ENCODE data around the gene CMTM3.
A peak's percentile ranks its signal among the peaks of the same experiment; 100 is the strongest.

The CMTM3 gene

DNA sequence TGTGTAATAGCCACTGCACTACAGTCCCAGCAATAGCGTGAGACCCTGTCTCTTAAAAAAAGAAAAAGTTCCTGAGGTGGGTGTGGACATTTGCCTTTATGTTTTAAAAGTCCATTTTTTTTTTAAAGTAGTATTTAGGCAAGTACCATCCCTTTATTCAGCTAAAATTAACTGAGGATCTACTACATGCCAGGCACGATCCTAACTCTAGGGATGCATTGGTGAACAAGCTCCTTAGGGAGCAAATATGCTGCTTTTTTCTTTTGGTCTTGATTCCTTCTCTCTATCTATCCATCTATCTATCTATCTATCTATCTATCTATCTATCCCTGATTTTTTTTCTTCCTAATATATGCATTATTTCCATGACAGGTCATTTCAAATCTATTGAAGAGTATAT, 44.7 kb downstream of the CMTM3 start:
- in situ Hi-C loops (cut with HindIII; ENCODE audit: low sequenced_read_pairs), result no loop called here
- no peak for DNase-seq (ENCODE audit: low read depth, low spot score)
- no peak overlapping the region for H3K4me3 ChIP-seq (ENCODE audit: low read depth, low read length)
- TF ChIP-seq CTCF (IDR thresholded peaks at IDR 0.05; ENCODE audit: low read depth, low read length), result no peak

GRCh38 chr16:66649636-66650205, 45.2 kb downstream of the CMTM3 start:
- in situ Hi-C loops (cut with HindIII; ENCODE audit: low sequenced_read_pairs), result no loop called here
- TF ChIP-seq CTCF (IDR thresholded peaks at IDR 0.05; ENCODE audit: low read depth, low read length), result no peak

GRCh38 chr16:66650707-66651473, 46.4 kb downstream of the CMTM3 start:
- in situ Hi-C loops (cut with HindIII; ENCODE audit: low sequenced_read_pairs), result no loop called here
- DNase-seq (ENCODE audit: low read depth, low spot score), result peak; percentile 86
- peak overlapping the region; percentile 14 for H3K4me3 ChIP-seq (ENCODE audit: low read depth, low read length)
- TF ChIP-seq CTCF (IDR thresholded peaks at IDR 0.05; ENCODE audit: low read depth, low read length), result peak; percentile 97

More at GRCh38 chr16:66649636-66650205, 45.2 kb downstream of the CMTM3 start:
- no peak for DNase-seq (ENCODE audit: low read depth, low spot score)
- no peak overlapping the region for H3K4me3 ChIP-seq (ENCODE audit: low read depth, low read length)

DNA sequence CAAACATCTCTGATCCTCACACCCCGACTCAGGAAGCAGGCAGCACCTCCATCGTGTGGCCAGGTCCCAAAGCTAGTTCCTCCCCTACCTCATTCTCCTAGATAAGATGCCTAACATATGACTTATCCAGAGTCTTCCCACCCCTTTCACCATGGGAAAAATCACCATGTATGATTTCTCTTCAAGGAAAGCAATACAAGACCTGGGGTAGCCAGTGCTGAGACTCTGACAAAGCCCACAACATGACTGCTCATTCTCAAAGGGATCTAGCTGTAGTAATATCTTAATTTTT, 46.9 kb downstream of the CMTM3 start:
- in situ Hi-C loops (cut with HindIII; ENCODE audit: low sequenced_read_pairs), result no loop called here
- DNase-seq (ENCODE audit: low read depth, low spot score), result no peak
- H3K4me3 ChIP-seq (ENCODE audit: low read depth, low read length), result peak overlapping the region; percentile 14
- no peak for TF ChIP-seq CTCF (IDR thresholded peaks at IDR 0.05; ENCODE audit: low read depth, low read length)

- DNase-seq (ENCODE audit: low read depth, low spot score), result no peak
- in situ Hi-C loops (cut with HindIII; ENCODE audit: low sequenced_read_pairs), result no loop called here
Measured at GRCh38 chr16:66651965-66652364, 47.5 kb downstream of the CMTM3 start.

DNA sequence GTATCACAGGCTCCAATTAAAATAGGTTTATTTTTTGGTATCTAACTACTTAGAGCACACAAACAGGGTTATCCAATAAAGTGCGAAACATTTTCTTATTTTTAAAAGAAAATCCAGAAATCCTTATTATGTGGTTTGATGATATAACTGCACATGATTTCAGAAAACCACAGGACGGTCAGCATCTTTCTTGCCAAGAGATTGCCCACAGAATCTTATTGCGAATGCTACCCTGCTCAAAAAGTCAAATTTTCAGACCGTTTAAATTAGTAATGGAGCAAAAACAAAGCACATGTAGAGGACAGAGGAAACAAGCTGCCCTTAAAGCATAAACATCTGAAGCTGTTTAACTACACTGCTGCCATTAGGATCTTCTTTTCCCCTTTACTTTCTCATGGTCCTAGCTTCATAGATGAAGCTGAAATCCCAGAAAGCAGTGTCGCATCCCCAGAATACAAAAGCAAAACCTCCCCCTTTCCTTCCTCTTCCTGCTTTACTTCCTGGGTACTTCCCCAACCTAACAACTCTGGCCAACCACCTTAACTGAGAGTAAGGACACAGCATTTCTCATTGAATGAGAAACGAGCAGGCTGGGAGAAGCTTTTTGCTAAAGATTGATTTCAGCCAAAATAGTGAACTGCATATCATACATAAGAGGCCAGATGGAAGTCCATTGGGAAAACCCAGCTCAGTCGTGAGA, 48.3 kb downstream of the CMTM3 start:
- in situ Hi-C loops (cut with HindIII; ENCODE audit: low sequenced_read_pairs), result no loop called here
- peak; percentile 37 for DNase-seq (ENCODE audit: low read depth, low spot score)
- no peak overlapping the region for H3K4me3 ChIP-seq (ENCODE audit: low read depth, low read length)
- no peak for TF ChIP-seq CTCF (IDR thresholded peaks at IDR 0.05; ENCODE audit: low read depth, low read length)

More at GRCh38 chr16:66651965-66652364, 47.5 kb downstream of the CMTM3 start:
- no peak for TF ChIP-seq CTCF (IDR thresholded peaks at IDR 0.05; ENCODE audit: low read depth, low read length)
- H3K4me3 ChIP-seq (ENCODE audit: low read depth, low read length), result no peak overlapping the region
